ENCODE data around the gene GCN1. TPM values are rescaled to one million over a fixed set of nuclear protein-coding genes. Genes with fewer than 3 reads are reported as not detected.

GCN1 gene
- total and polyA plus RNA-seq, 8 donors = 51.8 to 89.4 (median 57.9) TPM

DNA sequence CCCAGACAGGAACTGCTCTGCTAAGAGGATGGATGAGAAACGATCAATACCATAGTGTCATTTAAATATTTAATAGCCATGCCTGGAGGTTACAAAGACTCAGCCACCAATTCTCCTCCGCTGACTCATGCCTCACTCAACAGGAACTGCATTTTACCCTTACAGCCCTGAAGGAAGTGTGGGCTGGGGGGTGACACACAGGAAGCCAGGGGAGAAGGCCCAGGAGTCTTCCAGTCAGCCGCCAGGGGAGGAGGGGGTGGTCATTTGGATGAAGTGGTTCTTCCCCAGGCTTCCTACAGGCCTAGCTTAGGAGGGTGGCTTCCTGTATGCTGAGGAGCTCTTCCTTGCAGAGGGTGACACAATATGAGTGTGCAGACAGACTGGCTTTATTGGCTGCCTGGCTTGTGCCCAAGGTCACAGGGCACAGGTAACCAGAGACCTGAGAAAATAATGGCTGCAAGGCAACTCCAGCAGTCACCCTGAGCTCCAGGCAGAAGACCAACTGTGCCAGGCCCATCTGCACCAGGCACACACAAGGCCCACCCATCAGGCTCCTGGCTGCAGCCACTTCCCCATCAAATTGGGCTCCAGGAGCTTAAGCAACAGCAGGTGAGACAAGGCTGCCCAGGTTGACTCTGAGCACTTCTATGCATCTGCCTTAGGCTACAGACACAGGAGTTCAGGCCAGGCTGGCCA is 36.9 kb upstream of the GCN1 start:
- Histone ChIP-seq H3K36me3 (no peaks in the 10 kb centered on the region), H3K4me1 (peaks cover 73 to 100% of the 10 kb centered on the region in 2 donors), H3K4me3 (peak overlapping the region in 1 of 2 donors; percentile 16), H3K9me3 (no peaks in the 10 kb centered on the region), H3K27me3 (no peaks in the 10 kb centered on the region), H3K27ac (peak overlapping the region; percentile 88 to 91)
- DNase-seq = peak in 3 of 4 donors; percentile 35 to 76 (median 70)
- ATAC-seq = peak; percentile 27
- intact Hi-C loops (cut with DNase I) = no loop called here
- TF ChIP-seq, protein P1, sequence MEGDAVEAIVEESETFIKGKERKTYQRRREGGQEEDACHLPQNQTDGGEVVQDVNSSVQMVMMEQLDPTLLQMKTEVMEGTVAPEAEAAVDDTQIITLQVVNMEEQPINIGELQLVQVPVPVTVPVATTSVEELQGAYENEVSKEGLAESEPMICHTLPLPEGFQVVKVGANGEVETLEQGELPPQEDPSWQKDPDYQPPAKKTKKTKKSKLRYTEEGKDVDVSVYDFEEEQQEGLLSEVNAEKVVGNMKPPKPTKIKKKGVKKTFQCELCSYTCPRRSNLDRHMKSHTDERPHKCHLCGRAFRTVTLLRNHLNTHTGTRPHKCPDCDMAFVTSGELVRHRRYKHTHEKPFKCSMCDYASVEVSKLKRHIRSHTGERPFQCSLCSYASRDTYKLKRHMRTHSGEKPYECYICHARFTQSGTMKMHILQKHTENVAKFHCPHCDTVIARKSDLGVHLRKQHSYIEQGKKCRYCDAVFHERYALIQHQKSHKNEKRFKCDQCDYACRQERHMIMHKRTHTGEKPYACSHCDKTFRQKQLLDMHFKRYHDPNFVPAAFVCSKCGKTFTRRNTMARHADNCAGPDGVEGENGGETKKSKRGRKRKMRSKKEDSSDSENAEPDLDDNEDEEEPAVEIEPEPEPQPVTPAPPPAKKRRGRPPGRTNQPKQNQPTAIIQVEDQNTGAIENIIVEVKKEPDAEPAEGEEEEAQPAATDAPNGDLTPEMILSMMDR (IDR thresholded peaks at IDR 0.05) = peak in 1 of 2 donors; percentile 43

DNA sequence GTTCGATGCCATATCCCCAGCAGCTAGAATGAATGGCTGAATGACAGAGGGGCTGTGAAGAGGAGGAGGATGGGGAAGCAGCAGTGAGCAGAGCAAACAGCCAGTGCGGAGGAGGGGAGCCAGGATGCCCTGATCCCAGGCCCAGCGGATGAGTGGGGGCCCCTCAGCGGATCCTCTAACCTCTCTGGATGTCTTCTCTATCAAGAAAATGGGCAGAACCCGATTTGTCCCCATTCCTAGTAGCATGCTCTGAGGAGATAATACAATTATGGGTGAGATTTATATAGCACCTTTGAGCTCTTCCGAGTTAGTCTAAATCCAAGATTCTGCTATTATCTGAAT is 36.4 kb upstream of the GCN1 start:
- TF ChIP-seq, protein P1 (IDR thresholded peaks at IDR 0.05) = no peak
- H3K27ac ChIP-seq = peak overlapping the region; percentile 88 to 91
- ATAC-seq (no peak), DNase-seq (no peak)
- peak overlapping the region in 1 of 2 donors; percentile 16 for H3K4me3 ChIP-seq
- intact Hi-C loops (cut with DNase I) = no loop called here
- no peaks in the 10 kb centered on the region for H3K9me3 ChIP-seq
- no peaks in the 10 kb centered on the region for H3K36me3 ChIP-seq
- H3K4me1 ChIP-seq = peaks cover 76 to 100% of the 10 kb centered on the region in 2 donors
- no peaks in the 10 kb centered on the region for H3K27me3 ChIP-seq

DNA sequence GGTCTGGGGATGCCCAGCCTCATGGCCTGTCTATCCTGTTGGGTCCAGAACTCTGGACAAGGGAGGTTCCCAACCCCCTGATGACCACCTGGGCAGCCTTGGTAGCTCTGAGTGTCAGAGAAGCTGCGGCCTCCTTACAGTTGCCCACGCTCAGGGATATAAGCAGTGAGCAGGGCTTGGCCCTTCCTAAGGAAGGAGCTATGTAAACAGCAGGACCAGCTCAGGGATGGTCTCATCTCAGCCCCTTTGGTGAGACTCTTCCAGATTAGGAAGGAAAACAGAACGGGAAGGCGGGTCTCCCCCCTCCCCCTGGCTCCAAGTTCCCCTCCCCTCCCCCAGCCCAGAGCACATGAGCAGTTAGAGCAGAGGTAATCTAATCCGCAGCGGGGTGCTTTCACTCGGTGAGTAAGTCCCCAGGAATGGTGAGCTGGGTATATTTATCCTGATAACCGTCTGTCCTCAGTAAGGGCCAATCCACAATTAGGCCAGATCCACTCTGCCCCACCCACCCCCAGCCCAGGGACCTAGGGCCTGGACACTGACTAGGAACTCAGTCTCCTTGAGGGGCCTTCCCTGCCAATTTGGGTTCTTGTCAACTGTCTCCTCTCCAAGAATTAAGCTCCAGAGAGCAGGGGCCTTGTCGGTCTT is 35.9 kb upstream of the GCN1 start:
- TF ChIP-seq, protein P1 (IDR thresholded peaks at IDR 0.05) = no peak
- intact Hi-C loops (cut with DNase I) = no loop called here
- ATAC-seq (peak; percentile 31), DNase-seq (peak in 2 of 4 donors; percentile 47 to 65)
- Histone ChIP-seq H3K4me3 (peak overlapping the region in 1 of 2 donors; percentile 16), H3K4me1 (peaks cover 74 to 100% of the 10 kb centered on the region in 2 donors), H3K27me3 (no peaks in the 10 kb centered on the region), H3K27ac (peak overlapping the region; percentile 88 to 91), H3K9me3 (no peaks in the 10 kb centered on the region), H3K36me3 (no peaks in the 10 kb centered on the region)

DNA sequence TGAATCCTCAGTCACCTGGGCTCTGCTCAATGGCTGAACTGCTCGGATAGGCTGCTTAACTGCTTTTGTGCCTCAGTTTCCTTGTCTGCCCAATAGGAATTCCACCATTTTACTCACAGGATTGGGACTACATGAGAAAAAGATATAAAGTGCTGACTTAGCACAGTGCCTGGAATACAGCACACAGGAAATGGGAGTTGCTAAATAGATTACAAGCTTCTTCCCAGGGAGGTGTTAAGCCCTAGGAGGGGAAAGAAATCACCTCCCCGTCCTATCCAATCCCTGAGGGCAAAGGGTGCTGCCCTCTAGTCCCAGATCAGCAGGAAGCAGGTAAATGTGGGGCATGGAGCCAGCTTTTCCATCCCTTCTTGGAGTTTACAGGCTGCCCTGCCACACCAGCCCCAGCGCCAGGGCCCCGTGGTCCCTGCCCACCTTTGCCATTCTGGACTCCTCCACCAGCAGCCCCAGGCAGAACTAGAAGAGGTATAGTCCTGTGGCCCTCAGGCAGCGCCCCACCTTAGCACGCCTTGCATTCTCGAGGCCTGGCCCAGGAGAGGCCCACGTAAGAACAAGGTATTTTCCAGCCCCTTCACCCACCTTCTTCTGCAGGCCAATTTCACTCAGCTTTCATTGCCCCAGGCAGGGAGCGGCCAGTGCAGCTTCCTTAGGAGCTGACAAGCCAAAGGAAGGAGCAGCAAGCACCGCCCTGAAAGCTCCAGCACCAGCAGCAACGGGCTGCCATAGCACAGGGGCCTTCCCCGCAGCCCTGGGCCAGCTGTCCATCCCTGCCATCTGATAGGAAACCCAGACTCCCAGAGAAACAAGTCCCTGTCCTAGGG is 35.2 kb upstream of the GCN1 start:
- Histone ChIP-seq H3K36me3 (no peaks in the 10 kb centered on the region), H3K9me3 (no peaks in the 10 kb centered on the region), H3K27ac (peak overlapping the region; percentile 88 to 91), H3K4me1 (peaks cover 72 to 100% of the 10 kb centered on the region in 2 donors), H3K4me3 (peak overlapping the region in 1 of 2 donors; percentile 16), H3K27me3 (no peaks in the 10 kb centered on the region)
- ATAC-seq (no peak), DNase-seq (peak in 2 of 4 donors; percentile 28 to 47)
- intact Hi-C loops (cut with DNase I) = loop anchor here (5.0 kb wide), 1 partner anchor 38 kb away; the partner anchor contains the start of gene PXN (in 2 of the 2)
- TF ChIP-seq, protein P1 (IDR thresholded peaks at IDR 0.05) = no peak
